ENCODE measurements around the gene NOTCH1. TPM values are rescaled to one million over a fixed set of nuclear protein-coding genes. Genes with fewer than 3 reads are reported as not detected.

The NOTCH1 gene
- total and polyA plus RNA-seq, 2 experiments from 2014 or later = 7.1 to 20.9 TPM

DNA sequence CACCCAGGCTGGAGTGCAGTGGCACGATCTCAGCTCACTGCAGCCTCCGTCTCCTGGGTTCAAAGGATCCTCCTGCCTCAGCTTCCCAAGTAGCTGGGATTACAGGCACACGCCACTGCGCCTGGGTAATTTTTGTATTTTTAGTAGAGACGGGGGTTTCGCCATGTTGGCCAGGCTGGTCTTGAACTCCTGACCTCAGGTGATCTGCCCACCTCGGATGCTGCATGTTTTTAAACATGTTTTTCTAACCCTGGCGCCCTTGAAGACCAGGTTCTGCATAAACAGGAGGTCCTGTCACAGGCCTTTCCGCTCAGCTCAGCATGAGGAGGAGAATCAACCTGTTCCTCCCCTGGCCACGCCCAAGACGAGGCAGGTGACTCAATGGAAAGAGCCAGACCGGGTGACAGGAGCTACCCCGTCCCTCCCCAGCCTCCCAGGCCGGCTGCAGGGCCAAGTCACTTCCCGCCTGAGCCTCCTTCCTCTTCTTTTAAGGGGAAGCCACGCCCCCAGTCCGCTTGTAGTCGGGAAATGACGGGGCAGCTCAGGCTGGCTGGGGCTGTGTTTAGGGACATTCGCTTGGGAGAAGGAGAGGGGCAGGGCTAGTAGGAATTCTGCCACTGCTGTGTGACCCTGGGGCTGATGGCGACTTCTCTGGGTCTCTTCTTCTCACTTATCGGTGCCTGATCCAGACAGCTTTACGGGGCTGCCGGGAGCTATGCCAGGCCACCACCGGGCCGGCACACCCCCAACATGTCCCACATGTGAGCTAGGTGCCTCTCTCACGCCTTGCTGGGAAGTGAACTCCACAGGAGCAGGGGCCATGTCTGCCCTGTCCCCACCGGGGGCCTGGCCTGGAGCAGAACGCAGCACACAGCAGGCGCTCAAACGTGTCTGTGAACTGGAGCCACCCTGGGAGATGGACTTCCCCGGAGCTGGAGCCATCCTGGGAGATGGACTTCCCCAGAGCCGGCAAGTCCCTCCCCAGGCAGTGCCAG lies 6.1 kb downstream of the NOTCH1 start:
- Histone ChIP-seq H3K4me1 (ENCODE audit: low read depth) (no peaks in the 10 kb centered on the region), H3K36me3 (no peaks in the 10 kb centered on the region), H3K27ac (no peak overlapping the region), H3K9me3 (ENCODE audit: low read depth) (no peaks in the 10 kb centered on the region), H3K27me3 (no peaks in the 10 kb centered on the region), H3K4me3 (no peak overlapping the region)
- TF ChIP-seq, protein P1, sequence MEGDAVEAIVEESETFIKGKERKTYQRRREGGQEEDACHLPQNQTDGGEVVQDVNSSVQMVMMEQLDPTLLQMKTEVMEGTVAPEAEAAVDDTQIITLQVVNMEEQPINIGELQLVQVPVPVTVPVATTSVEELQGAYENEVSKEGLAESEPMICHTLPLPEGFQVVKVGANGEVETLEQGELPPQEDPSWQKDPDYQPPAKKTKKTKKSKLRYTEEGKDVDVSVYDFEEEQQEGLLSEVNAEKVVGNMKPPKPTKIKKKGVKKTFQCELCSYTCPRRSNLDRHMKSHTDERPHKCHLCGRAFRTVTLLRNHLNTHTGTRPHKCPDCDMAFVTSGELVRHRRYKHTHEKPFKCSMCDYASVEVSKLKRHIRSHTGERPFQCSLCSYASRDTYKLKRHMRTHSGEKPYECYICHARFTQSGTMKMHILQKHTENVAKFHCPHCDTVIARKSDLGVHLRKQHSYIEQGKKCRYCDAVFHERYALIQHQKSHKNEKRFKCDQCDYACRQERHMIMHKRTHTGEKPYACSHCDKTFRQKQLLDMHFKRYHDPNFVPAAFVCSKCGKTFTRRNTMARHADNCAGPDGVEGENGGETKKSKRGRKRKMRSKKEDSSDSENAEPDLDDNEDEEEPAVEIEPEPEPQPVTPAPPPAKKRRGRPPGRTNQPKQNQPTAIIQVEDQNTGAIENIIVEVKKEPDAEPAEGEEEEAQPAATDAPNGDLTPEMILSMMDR (IDR thresholded peaks at IDR 0.05; ENCODE audit: low read depth, low read length) = no peak
- DNase-seq (ENCODE audit: low read depth in 1 of 2, low spot score in 1 of 2) = peak in 1 of 2 donors; percentile 78

DNA sequence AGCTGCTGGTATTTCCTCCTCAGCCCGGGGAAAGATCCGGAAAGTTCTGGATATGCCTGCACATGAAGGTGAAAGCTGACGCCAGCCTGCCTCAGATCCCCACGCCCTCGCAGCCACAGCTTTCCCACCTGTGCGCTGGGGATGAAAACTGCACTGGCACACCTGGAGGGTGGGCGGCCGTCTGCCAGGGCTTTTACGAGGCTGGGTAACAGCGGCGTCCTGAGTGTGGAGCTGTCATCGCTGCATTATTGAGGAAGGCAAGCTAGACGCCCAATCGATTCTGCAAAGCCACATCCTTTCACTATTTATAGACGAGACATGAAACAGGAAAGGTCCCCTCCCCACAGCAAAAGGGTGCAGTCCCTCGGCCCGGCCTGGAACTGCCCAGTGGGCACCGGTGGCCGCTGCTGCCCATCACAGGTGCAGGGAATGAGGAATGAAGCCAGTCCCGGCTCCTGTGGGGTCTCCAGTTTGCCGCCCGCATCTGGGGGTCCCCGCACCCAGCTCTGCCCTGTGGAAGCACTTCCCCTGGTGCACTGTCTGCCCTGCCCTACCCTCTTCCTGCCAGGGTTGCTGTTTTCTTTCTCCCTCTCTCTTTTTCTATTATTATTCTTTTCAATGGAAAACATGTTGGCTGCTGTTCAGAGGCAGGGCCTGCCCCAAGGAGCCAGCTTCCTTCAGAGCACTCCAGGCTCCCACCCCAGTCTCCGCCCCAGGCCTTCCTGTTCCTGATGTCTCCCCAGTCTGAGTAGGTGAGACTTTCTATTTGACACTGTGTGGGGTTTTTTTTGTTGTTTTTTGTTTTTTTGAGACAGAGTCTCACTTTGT lies 7.0 kb downstream of the NOTCH1 start:
- Histone ChIP-seq H3K9me3 (ENCODE audit: low read depth) (no peaks in the 10 kb centered on the region), H3K4me3 (no peak overlapping the region), H3K27me3 (no peaks in the 10 kb centered on the region), H3K36me3 (no peaks in the 10 kb centered on the region), H3K4me1 (ENCODE audit: low read depth) (no peaks in the 10 kb centered on the region), H3K27ac (no peak overlapping the region)
- DNase-seq (ENCODE audit: low read depth in 1 of 2, low spot score in 1 of 2) = peak in 1 of 2 donors; percentile 21
- TF ChIP-seq, protein P1 (IDR thresholded peaks at IDR 0.05; ENCODE audit: low read depth, low read length) = no peak

GRCh38 chr9:136537896-136538598 lies 7.8 kb downstream of the NOTCH1 start:
- Histone ChIP-seq H3K27me3 (no peaks in the 10 kb centered on the region), H3K4me3 (no peak overlapping the region), H3K36me3 (no peaks in the 10 kb centered on the region), H3K4me1 (ENCODE audit: low read depth) (no peaks in the 10 kb centered on the region), H3K9me3 (ENCODE audit: low read depth) (no peaks in the 10 kb centered on the region), H3K27ac (no peak overlapping the region)
- TF ChIP-seq, protein P1 (IDR thresholded peaks at IDR 0.05; ENCODE audit: low read depth, low read length) = no peak
- DNase-seq (ENCODE audit: low read depth in 1 of 2, low spot score in 1 of 2) = no peak

DNA sequence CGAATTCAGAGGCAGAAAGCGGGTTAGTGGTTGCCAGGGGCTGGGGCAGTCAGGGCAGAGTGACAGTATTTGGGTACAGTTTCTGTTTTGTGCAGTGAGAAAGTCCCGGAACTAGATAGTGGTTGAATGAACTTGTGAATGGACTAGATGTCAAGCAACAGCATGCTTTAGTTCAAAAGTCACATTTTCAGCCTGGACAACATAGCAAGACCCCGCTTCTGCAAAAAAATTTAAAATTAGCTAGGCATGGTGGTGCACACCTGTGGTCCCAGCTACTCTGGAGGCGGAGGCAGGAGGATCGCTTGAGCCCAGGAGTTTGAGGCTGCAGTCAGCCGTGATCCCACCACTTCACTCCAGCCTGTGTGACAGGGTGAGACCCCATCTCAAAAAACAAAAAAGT lies 8.4 kb downstream of the NOTCH1 start:
- TF ChIP-seq, protein P1 (IDR thresholded peaks at IDR 0.05; ENCODE audit: low read depth, low read length) = no peak
- no peak overlapping the region for H3K27ac ChIP-seq
- no peaks in the 10 kb centered on the region for H3K36me3 ChIP-seq
- DNase-seq (ENCODE audit: low read depth in 1 of 2, low spot score in 1 of 2) = no peak
- H3K4me3 ChIP-seq = no peak overlapping the region
- H3K4me1 ChIP-seq (ENCODE audit: low read depth) = no peaks in the 10 kb centered on the region
- no peaks in the 10 kb centered on the region for H3K9me3 ChIP-seq (ENCODE audit: low read depth)
- H3K27me3 ChIP-seq = no peaks in the 10 kb centered on the region

DNA sequence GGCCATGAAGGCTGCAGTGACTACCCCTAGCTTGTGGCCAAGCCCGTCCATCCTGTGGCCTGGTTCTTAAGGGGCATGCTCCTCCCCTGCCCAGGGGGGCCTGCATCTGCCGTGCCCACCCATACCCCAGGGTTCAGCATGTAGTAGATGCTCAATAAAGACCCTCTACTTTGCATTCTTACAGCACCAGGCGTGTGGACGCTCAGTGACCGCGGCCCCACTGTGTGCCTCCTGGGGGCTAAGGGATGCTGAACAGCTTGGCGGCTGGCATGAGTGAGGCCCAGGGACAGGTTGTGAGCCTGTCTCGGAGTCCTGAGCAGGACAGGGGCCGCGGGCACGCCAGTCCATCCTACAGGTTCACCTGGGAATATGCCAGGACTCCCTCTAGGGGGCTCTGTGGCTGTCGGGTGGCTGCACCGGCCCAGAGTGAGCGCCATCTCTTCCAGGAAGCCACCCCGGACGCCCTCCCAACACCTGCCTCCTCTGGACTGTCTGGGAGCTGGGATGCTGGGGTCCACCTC lies 9.1 kb downstream of the NOTCH1 start:
- no peaks in the 10 kb centered on the region for H3K9me3 ChIP-seq (ENCODE audit: low read depth)
- DNase-seq (ENCODE audit: low read depth in 1 of 2, low spot score in 1 of 2) = no peak
- no peaks in the 10 kb centered on the region for H3K4me1 ChIP-seq (ENCODE audit: low read depth)
- H3K36me3 ChIP-seq = no peaks in the 10 kb centered on the region
- no peaks in the 10 kb centered on the region for H3K27me3 ChIP-seq
- no peak overlapping the region for H3K4me3 ChIP-seq
- no peak overlapping the region for H3K27ac ChIP-seq
- TF ChIP-seq, protein P1 (IDR thresholded peaks at IDR 0.05; ENCODE audit: low read depth, low read length) = no peak
